IMR-90 (cell line): ENCODE results near the gene GALNT6. TPM values are rescaled to one million over a fixed set of nuclear protein-coding genes. Genes with fewer than 3 reads are reported as not detected.

Source experiments
- ATAC-seq: fragments of 200-7000 bp; cut with Tn5 transposase; 2 replicates; pipeline ENCODE4 v1.9.1; 2020; ENCODE audit warnings: low read depth, mild to moderate bottlenecking, moderate library complexity
- BruUV-seq: library from RNA; stranded (reverse); fragments of 400-500 nt; replicated peaks from 2 replicates; lab custom pipeline; 2021; lab: Mats Ljungman, UMichigan
- CTCF ChIA-PET: fragments of 300-600 bp; formaldehyde crosslinking; extraction: SDS; loops from one replicate; lab custom pipeline; 2021; ENCODE audit warnings: antibody characterized with exemption; lab: Yijun Ruan, JAX
- POLR2A ChIA-PET: fragments of 300-600 bp; sonication (Branson Sonifier 250); formaldehyde crosslinking; loops from one replicate; lab custom pipeline; 2022; ENCODE audit warnings: antibody characterized with exemption; ENCODE audit not compliant: unreplicated experiment; lab: Charles Lee
- DNase-seq: peaks from one replicate; pipeline ENCODE4 v3.0.0; 2013
- H2AFZ ChIP-seq: replicated peaks from 2 replicates; pipeline ENCODE3; 2013; ENCODE audit warnings: low read length, mild to moderate bottlenecking; ENCODE audit not compliant: poor library complexity
- H2AK5ac ChIP-seq: 2 replicates; pipeline ENCODE4 v1.6.1; 2013; ENCODE audit warnings: low read depth, low read length, inconsistent platforms
- H2AK9ac ChIP-seq: replicated peaks from 2 replicates; pipeline ENCODE3; 2013; ENCODE audit warnings: mild to moderate bottlenecking, low read depth, low read length, moderate library complexity; ENCODE audit not compliant: poor library complexity
- H2BK120ac ChIP-seq: 2 replicates; pipeline ENCODE4 v1.6.1; 2013; ENCODE audit warnings: low read depth, low read length, inconsistent platforms
- H2BK15ac ChIP-seq: 3 replicates; pipeline ENCODE4 v1.6.1; 2013; ENCODE audit warnings: low read depth, low read length, inconsistent platforms
- H2BK20ac ChIP-seq: 2 replicates; pipeline ENCODE4 v1.6.1; 2013; ENCODE audit warnings: low read depth, mild to moderate bottlenecking, inconsistent platforms, low read length, moderate library complexity
- H2BK5ac ChIP-seq: 2 replicates; pipeline ENCODE4 v1.6.1; 2013; ENCODE audit warnings: mild to moderate bottlenecking, low read depth, low read length, inconsistent platforms; ENCODE audit not compliant: poor library complexity, severe bottlenecking
- H3K14ac ChIP-seq: replicated peaks from 2 replicates; pipeline ENCODE4 v1.6.1; 2013; ENCODE audit warnings: low read depth, low read length, inconsistent platforms
- H3K18ac ChIP-seq: 2 replicates; pipeline ENCODE4 v1.6.1; 2013; ENCODE audit warnings: low read depth, low read length, control low read depth
- H3K23ac ChIP-seq: 2 replicates; pipeline ENCODE4 v1.6.1; 2013; ENCODE audit warnings: low read depth, low read length, inconsistent platforms
- H3K27ac ChIP-seq: 2 replicates; pipeline ENCODE4 v1.5.1; 2013; ENCODE audit warnings: mild to moderate bottlenecking, control low read depth, low read length; ENCODE audit not compliant: insufficient read depth
- H3K27me3 ChIP-seq: 2 replicates; pipeline ENCODE4 v1.6.1; 2013; ENCODE audit warnings: low read length; ENCODE audit not compliant: control insufficient read depth, insufficient read depth
- H3K36me3 ChIP-seq: 2 replicates; pipeline ENCODE4 v1.6.1; 2013; ENCODE audit warnings: low read length, mixed read lengths; ENCODE audit not compliant: control insufficient read depth, insufficient read depth
- H3K4ac ChIP-seq: 2 replicates; pipeline ENCODE4 v1.6.1; 2013; ENCODE audit warnings: low read depth, low read length, inconsistent platforms
- H3K4me1 ChIP-seq: 2 replicates; pipeline ENCODE4 v1.6.1; 2013; ENCODE audit warnings: low read length, mixed read lengths; ENCODE audit not compliant: control insufficient read depth, insufficient read depth
- H3K4me2 ChIP-seq: 2 replicates; pipeline ENCODE4 v1.6.1; 2013; ENCODE audit warnings: low read depth, mild to moderate bottlenecking, control low read depth, low read length, moderate library complexity
- H3K4me3 ChIP-seq: 2 replicates; pipeline ENCODE4 v1.5.1; 2013; ENCODE audit warnings: low read depth, mild to moderate bottlenecking, control low read depth, low read length, moderate library complexity; ENCODE audit not compliant: insufficient read depth
- H3K56ac ChIP-seq: 2 replicates; pipeline ENCODE4 v1.6.1; 2013; ENCODE audit warnings: low read length, inconsistent platforms; ENCODE audit not compliant: insufficient read depth; ENCODE audit errors: extremely low read depth
- H3K79me1 ChIP-seq, 2 experiments: 2 replicates each; pipeline ENCODE4 v1.6.1; 2013; ENCODE audit warnings: low read length in 2 of 2, inconsistent platforms in 1 of 2, low read depth in 1 of 2
- H3K9ac ChIP-seq: 2 replicates; pipeline ENCODE4 v1.6.1; 2013; ENCODE audit warnings: low read depth, low read length, control low read depth
- H3K9me1 ChIP-seq: 2 replicates; pipeline ENCODE4 v1.6.1; 2013; ENCODE audit warnings: low read length, inconsistent platforms; ENCODE audit not compliant: insufficient read depth
- H3K9me3 ChIP-seq: 2 replicates; pipeline ENCODE4 v1.6.1; 2013; ENCODE audit warnings: low read length; ENCODE audit not compliant: control insufficient read depth, insufficient read depth
- H4K20me1 ChIP-seq: 2 replicates; pipeline ENCODE4 v1.6.1; 2013; ENCODE audit warnings: low read length, inconsistent platforms; ENCODE audit not compliant: insufficient read depth
- H4K5ac ChIP-seq: 2 replicates; pipeline ENCODE4 v1.6.1; 2013; ENCODE audit warnings: mild to moderate bottlenecking, low read depth, low read length, control low read depth
- H4K8ac ChIP-seq, 2 experiments: 2 replicates each; pipeline ENCODE4 v1.6.1; 2013; ENCODE audit warnings: low read depth in 2 of 2, low read length in 2 of 2, control low read depth in 1 of 2, inconsistent platforms in 1 of 2
- H4K91ac ChIP-seq: 2 replicates; pipeline ENCODE4 v1.6.1; 2013; ENCODE audit warnings: low read depth, low read length, inconsistent platforms; ENCODE audit not compliant: insufficient read depth
- CEBPB ChIP-seq: IDR thresholded peaks from 2 replicates; pipeline ENCODE4 v1.6.1; 2012; ENCODE audit warnings: low read depth, low read length, improper control_type of control experiment
- dilution Hi-C: fragments of 300-500 bp; cut with HindIII; formaldehyde crosslinking; loops from one replicate; pipeline ENCODE4 v1.14.3; 2018; ENCODE audit warnings: low sequenced_read_pairs; ENCODE audit not compliant: unreplicated experiment
- in situ Hi-C: fragments of 300-500 bp; cut with MboI; formaldehyde crosslinking; loops from 3 replicates; pipeline ENCODE4 v1.14.3; 2019; ENCODE audit warnings: low sequenced_read_pairs, inconsistent platforms, mixed read lengths
- intact Hi-C: fragments of 100-400 bp; cut with micrococcal nuclease; formaldehyde crosslinking; loops from 2 replicates; pipeline ENCODE4 v1.10.0; 2022
- polyA plus RNA-seq, 3 experiments: library from polyadenylated mRNA; depleted of rRNA; stranded (reverse); fragments of >200 nt; gene quantifications; 2 replicates each; pipeline ENCODE4 v1.2.3, GENCODE V29; 2012; ENCODE audit warnings: low replicate concordance in 1 of 3
- total RNA-seq: library from RNA; depleted of rRNA; stranded (reverse); fragments of >200 nt; gene quantifications from 2 replicates; pipeline ENCODE4 v1.2.3, GENCODE V29; 2012

GALNT6 gene
- total and polyA plus RNA-seq, 2 of the 4 experiments (the other 2 are of a cell fraction) = 17.1 to 23.7 TPM

DNA sequence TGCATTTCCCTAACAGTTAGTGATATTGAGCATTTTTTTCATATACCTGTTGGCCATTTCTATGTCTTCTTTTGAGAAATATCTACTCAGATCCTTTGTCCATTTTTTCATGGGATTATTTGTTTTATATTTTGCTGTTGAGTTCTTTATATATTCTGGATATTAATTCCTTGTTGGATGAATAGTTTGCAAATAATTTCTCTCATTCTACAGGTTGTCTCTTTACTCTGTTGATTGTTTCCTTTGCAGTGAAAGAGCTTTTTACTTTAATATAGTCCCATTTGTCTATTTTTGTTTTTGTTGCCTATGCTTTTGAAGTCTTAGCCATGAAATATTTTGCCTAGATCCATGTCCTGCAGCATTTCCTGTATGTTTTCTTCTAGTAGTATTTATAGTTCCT lies 21.9 kb upstream of the GALNT6 start:
- no peak overlapping the region for H2BK120ac ChIP-seq
- H3K9me1 ChIP-seq = no peaks in the 10 kb centered on the region
- no peak overlapping the region for H3K4ac ChIP-seq
- no peak overlapping the region for H3K27ac ChIP-seq
- no peak overlapping the region for H4K91ac ChIP-seq
- no peaks in the 10 kb centered on the region for H3K36me3 ChIP-seq
- intact Hi-C loops (no loop called here), in situ Hi-C loops (no loop called here), dilution Hi-C loops (no loop called here)
- H2AFZ ChIP-seq = no peak overlapping the region
- no peak overlapping the region for H3K4me3 ChIP-seq
- no peak overlapping the region for H3K9ac ChIP-seq
- H4K20me1 ChIP-seq = no peaks in the 10 kb centered on the region
- no peak overlapping the region for H3K23ac ChIP-seq
- H3K9me3 ChIP-seq = no peaks in the 10 kb centered on the region
- H3K18ac ChIP-seq = no peak overlapping the region
- no peak overlapping the region for H2BK15ac ChIP-seq
- H4K5ac ChIP-seq = no peak overlapping the region
- ChIA-PET POLR2A (no interaction called here), CTCF (no interaction called here)
- H2BK5ac ChIP-seq = no peak overlapping the region
- no peak overlapping the region for H2AK9ac ChIP-seq
- H3K27me3 ChIP-seq = no peaks in the 10 kb centered on the region; the same call in 1 of the 2 replicates
- no peak overlapping the region for H4K8ac ChIP-seq
- DNase-seq = no peak
- H3K79me1 ChIP-seq = no peaks in the 10 kb centered on the region
- no peak for TF ChIP-seq CEBPB
- H2AK5ac ChIP-seq = no peak overlapping the region
- H3K14ac ChIP-seq = no peak overlapping the region
- H3K56ac ChIP-seq = no peak overlapping the region
- H2BK20ac ChIP-seq = no peak overlapping the region
- no TSS peak for BruUV-seq
- ATAC-seq = no peak
- no peaks in the 10 kb centered on the region for H3K4me1 ChIP-seq
- no peak overlapping the region for H3K4me2 ChIP-seq
